GM20000 (cell line): Measurements from ENCODE around the gene BEX2.

Experiments
- DNase-seq: peaks from one replicate; pipeline ENCODE4 v3.0.0; 2012; ENCODE audit warnings: low spot score
- CTCF ChIP-seq: IDR thresholded peaks from 2 replicates; pipeline ENCODE4 v1.5.1; 2012; ENCODE audit warnings: mild to moderate bottlenecking, control low read depth; ENCODE audit errors: extremely low read depth, missing control alignments

Gene BEX2

DNA sequence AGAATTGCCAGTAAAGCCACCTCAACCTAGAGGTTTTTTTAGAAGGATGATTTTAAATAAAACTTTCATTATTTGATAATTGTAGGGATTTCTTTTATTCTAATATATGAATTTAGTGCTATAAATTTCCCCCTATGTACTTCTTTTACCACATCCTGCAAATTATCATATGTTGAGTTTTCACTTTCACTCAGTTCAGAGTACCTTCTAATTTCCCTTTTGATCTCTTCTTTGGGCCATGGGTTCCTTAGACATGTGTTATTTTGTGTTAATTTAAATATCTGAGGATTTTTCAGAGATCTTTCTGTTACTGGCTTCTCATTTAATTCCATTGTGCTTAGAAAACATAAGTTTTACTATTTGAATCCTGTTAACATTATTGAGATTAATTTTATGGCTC, 6.1 kb downstream of the BEX2 start:
- DNase-seq, result no peak
- no peak for TF ChIP-seq CTCF

DNA sequence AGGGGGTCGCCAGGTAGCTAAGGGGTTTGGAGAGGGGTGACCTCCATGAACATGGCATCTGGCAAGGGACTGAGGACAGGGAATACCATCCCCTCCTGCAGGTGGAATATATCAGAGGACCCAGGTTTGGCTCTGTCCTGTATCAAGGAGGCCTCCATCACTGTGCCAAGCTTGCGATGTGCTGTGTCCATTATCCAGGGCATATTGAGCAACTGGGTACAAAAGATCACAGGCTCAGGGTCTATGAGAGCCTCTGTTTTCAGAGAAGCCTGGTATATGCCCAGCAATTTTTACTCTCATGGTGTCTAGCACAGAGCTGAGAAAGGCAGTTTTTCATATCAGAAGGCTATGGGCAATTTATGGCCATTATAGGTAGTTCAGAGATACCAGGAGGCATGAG, 17.7 kb downstream of the BEX2 start:
- DNase-seq, result no peak
- no peak for TF ChIP-seq CTCF

GRCh38 chrX:103279624-103280023, 31.2 kb downstream of the BEX2 start:
- DNase-seq, result no peak
- no peak for TF ChIP-seq CTCF

DNA sequence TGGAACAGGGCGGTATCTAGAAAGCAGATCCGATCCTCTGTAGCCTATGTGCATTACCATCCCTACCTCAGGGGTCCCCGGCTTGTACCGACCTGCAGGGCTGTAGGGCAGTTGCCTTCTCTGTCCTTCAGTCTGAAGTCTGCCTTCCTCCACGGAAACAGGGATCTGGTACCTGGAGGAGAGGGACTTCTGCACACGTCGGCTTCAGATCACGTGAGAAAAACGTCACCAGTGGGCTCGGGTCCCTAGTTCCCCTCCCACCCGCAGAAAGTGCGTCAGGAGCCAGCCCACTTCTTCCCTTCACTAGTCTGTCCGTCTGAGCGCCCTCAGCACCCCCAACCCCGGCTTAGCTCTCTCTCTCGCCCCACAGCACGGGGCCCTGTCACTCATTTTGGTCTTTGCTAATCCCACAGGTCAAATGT, 34.2 kb downstream of the BEX2 start, which contains the start of gene TCEAL5:
TSS of gene TCEAL5 (minus strand) at position 170 of the 422 bp plus-strand sequence. CDS start 2,187 bp downstream, outside the sequence.
- TF ChIP-seq CTCF, result no peak
- no peak for DNase-seq

DNA sequence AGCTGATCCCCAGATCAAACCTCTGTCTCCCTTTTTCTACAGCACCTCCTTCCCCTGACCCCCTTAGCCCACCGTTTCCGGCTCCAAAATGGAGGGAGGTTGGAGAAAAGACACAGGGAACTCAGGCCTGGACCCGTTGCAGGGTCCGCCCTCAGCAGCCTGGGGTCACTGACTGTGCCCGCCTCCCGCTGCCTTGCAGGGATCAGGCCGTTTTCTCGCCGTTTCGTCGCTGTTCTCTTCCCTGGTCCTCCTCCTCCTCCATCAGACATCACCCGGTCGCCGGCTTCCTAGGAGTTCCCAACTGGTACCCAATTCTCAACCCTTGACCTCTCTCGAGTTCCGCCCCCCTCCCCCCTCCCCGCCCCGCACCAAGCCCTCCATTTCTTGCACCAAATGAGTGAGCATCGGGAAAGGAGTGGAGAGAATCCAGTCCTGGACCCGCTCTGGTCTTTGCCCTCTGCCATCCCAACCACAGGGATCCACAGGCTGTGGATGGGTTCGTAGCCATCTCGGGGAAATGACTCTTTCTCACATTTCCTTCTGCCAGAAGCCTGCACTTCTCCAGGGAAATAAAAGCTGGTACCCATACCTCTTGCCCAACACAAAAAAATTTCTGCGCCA, 34.7 kb downstream of the BEX2 start:
- TF ChIP-seq CTCF, result no peak
- DNase-seq, result no peak

DNA sequence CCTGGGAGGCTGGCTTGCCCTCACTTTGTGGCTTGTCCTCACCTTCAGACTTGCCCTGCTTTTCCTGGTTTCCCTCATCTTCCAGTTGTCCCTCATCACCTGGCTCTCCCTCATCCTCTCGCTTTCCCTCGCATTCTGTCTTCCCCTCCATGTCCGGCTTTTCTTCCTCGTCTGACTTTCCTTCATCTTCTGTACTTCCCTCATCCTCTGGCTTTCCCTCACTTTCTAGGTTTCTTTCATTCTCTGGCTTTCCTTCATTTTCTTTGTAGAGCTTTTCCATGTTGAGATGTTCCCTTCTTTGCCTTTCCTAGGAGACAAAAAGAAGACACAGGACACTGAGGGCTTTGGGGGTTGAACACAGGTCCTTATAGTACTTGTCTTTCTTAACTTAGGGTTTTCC, 36.5 kb downstream of the BEX2 start:
- no peak for DNase-seq
- TF ChIP-seq CTCF, result no peak
